Fibroblast of lung (primary cell): ENCODE measurements around the gene CLN3. TPM values are rescaled to one million over a fixed set of nuclear protein-coding genes. Genes with fewer than 3 reads are reported as not detected.
"Not testable (repeated sequence)": the region's sequence is repeated elsewhere in the genome, so short reads cannot be mapped to it uniquely, and the experiment has no call there.

Experiments used
- DNase-seq, 2 donors: peaks; one replicate each; pipeline versions ENCODE4 v3.0.0 to v3.0.0-alpha.2; 2010; ENCODE audit warnings: low read depth in 2 of 2
- H2AFZ ChIP-seq: 2 replicates; pipeline ENCODE4 v1.5.1; 2012; ENCODE audit warnings: low read length, control low read depth, inconsistent platforms
- H3K27ac ChIP-seq: 2 replicates; pipeline ENCODE4 v1.5.1; 2011; ENCODE audit warnings: low read length, control low read depth; ENCODE audit not compliant: insufficient read depth
- H3K27me3 ChIP-seq: 2 replicates; pipeline ENCODE4 v1.5.1; 2011; ENCODE audit warnings: mild to moderate bottlenecking, low read length; ENCODE audit not compliant: control insufficient read depth, insufficient read depth
- H3K36me3 ChIP-seq: 2 replicates; pipeline ENCODE4 v1.5.1; 2011; ENCODE audit warnings: low read length; ENCODE audit not compliant: control insufficient read depth, insufficient read depth
- H3K4me1 ChIP-seq: 2 replicates; pipeline ENCODE4 v1.5.1; 2011; ENCODE audit warnings: low read length; ENCODE audit not compliant: control insufficient read depth, insufficient read depth; ENCODE audit errors: extremely low read depth
- H3K4me2 ChIP-seq: 2 replicates; pipeline ENCODE4 v1.5.1; 2011; ENCODE audit warnings: low read length, control low read depth; ENCODE audit not compliant: insufficient read depth; ENCODE audit errors: extremely low read depth
- H3K4me3 ChIP-seq, 4 experiments: fragments of 200-600 bp in 1 of 4; sonication (generic) in 1 of 4; replicated peaks in 1 of 4; 2 replicates each; pipeline ENCODE4 v1.5.1; 2011 to 2016; ENCODE audit warnings: low read length in 4 of 4, low read depth in 3 of 4, mild to moderate bottlenecking in 3 of 4, control low read depth in 2 of 4, inconsistent platforms in 1 of 4, mixed read lengths in 1 of 4; ENCODE audit not compliant: insufficient read depth in 1 of 4; ENCODE audit errors: control extremely low read depth in 1 of 4
- H3K79me2 ChIP-seq: 2 replicates; pipeline ENCODE4 v1.5.1; 2012; ENCODE audit warnings: mild to moderate bottlenecking, low read length, inconsistent platforms; ENCODE audit not compliant: control insufficient read depth, insufficient read depth
- H3K9ac ChIP-seq: 2 replicates; pipeline ENCODE4 v1.5.1; 2011; ENCODE audit warnings: mild to moderate bottlenecking, low read length, control low read depth; ENCODE audit not compliant: insufficient read depth
- H3K9me3 ChIP-seq: 2 replicates; pipeline ENCODE4 v1.5.1; 2012; ENCODE audit warnings: low read depth, low read length; ENCODE audit not compliant: control insufficient read depth, insufficient read depth
- H4K20me1 ChIP-seq: 2 replicates; pipeline ENCODE4 v1.5.1; 2011; ENCODE audit warnings: low read length; ENCODE audit not compliant: control insufficient read depth, insufficient read depth; ENCODE audit errors: extremely low read depth
- EZH2 ChIP-seq: IDR thresholded peaks from 2 replicates; pipeline ENCODE4 v1.5.1; 2012; ENCODE audit warnings: low read length, control low read depth, mild to moderate bottlenecking; ENCODE audit errors: missing control alignments
- polyA plus RNA-seq, 2 donors: library from polyadenylated mRNA; depleted of rRNA in 1 of 2; stranded (reverse) in 1 of 2; unstranded in 1 of 2; fragments of >200 nt; gene quantifications; 2 replicates each; pipeline ENCODE4 v1.2.1, GENCODE V29; 2011 to 2012; ENCODE audit warnings: missing spikeins in 1 of 2
- total RNA-seq: library from RNA; depleted of rRNA; stranded (reverse); fragments of >200 nt; gene quantifications from 2 replicates; pipeline ENCODE4 v1.2.1, GENCODE V29; 2014
- TF ChIP-seq, protein P1 (sequence below), 2 donors: IDR thresholded peaks in 1 of 2; conservative IDR thresholded peaks in 1 of 2; 1 replicate in 1 of 2; 2 replicates in 1 of 2; pipeline ENCODE4 v1.5.1; 2011 to 2012; ENCODE audit warnings: low read length in 2 of 2, control low read depth in 1 of 2, inconsistent platforms in 1 of 2, low read depth in 1 of 2, mild to moderate bottlenecking in 1 of 2

Gene CLN3
- total and polyA plus RNA-seq, 2 donors (not counting 1 experiment from before 2014, with no cell fraction given): 19.5 to 23.3 TPM

- H3K27me3 ChIP-seq: peaks cover 8% of the 10 kb centered on the region
- H3K4me3 ChIP-seq: no peak overlapping the region
- no peaks in the 10 kb centered on the region for H3K9me3 ChIP-seq
- TF ChIP-seq, protein P1, sequence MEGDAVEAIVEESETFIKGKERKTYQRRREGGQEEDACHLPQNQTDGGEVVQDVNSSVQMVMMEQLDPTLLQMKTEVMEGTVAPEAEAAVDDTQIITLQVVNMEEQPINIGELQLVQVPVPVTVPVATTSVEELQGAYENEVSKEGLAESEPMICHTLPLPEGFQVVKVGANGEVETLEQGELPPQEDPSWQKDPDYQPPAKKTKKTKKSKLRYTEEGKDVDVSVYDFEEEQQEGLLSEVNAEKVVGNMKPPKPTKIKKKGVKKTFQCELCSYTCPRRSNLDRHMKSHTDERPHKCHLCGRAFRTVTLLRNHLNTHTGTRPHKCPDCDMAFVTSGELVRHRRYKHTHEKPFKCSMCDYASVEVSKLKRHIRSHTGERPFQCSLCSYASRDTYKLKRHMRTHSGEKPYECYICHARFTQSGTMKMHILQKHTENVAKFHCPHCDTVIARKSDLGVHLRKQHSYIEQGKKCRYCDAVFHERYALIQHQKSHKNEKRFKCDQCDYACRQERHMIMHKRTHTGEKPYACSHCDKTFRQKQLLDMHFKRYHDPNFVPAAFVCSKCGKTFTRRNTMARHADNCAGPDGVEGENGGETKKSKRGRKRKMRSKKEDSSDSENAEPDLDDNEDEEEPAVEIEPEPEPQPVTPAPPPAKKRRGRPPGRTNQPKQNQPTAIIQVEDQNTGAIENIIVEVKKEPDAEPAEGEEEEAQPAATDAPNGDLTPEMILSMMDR (conservative IDR thresholded peaks at IDR 0.05 in 1 of 2, IDR thresholded peaks at IDR 0.05 in 1 of 2; ENCODE audit: low read depth in 1 of 2, low read length in 2 of 2): no peak
- TF ChIP-seq EZH2: no peak
- H2AFZ ChIP-seq: no peak overlapping the region
- H3K79me2 ChIP-seq: no peaks in the 10 kb centered on the region
- H4K20me1 ChIP-seq: no peaks in the 10 kb centered on the region
- no peak overlapping the region for H3K27ac ChIP-seq
- DNase-seq: no peak
- H3K9ac ChIP-seq: no peak overlapping the region
- no peak overlapping the region for H3K4me2 ChIP-seq
- H3K4me1 ChIP-seq: no peaks in the 10 kb centered on the region
- no peaks in the 10 kb centered on the region for H3K36me3 ChIP-seq
Measured at GRCh38 chr16:28502290-28502689, 10.4 kb upstream of the CLN3 start.

DNA sequence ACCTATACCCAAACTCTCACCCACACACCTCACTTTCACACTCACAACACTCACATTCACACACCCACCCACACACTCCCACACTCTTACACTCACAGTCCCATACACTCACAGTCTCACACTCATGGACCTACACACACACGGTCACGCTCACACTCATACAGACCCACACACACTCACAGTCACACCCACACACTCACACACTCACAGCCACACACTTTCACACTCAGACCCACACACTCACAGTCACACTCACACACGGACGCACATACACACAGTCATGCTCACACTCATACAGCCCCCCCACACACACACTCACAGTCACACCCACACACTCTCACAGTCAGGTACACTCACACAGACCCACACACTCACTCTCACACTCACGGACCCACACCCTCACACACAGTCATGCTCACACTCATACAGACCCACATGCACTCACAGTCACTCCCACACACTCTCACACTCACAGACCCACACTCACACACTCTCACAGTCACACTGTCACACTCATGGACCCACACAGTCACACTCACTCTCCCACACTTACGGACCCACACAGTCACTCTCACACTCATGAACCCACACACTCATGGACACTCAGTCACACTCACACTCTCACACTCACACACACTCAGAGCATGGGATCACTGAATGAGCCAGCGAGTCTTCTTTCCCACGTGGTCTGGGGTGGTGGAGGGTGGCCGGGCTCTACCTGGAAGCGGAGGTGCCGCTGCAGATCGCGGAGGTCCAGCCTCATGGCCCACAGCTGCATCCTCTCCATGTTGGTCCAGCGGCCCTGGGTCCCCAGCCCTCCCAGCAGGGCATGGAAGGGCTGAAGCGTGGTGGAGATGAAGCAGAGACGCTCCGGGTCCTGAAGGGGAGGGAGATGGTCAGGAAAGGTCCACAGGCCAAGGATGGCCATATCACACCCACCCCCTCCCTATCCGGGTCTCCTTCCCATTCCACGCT lies 9.7 kb upstream of the CLN3 start:
- H3K79me2 ChIP-seq: no peaks in the 10 kb centered on the region
- H3K4me2 ChIP-seq: no peak overlapping the region
- no peak overlapping the region for H3K27ac ChIP-seq
- no peak for TF ChIP-seq EZH2
- TF ChIP-seq, protein P1 (conservative IDR thresholded peaks at IDR 0.05 in 1 of 2, IDR thresholded peaks at IDR 0.05 in 1 of 2; ENCODE audit: low read depth in 1 of 2, low read length in 2 of 2): no peak
- no peaks in the 10 kb centered on the region for H3K4me1 ChIP-seq
- peaks cover 8% of the 10 kb centered on the region for H3K27me3 ChIP-seq
- H2AFZ ChIP-seq: no peak overlapping the region
- H3K36me3 ChIP-seq: no peaks in the 10 kb centered on the region
- DNase-seq: no peak
- H3K4me3 ChIP-seq: no peak overlapping the region
- H3K9me3 ChIP-seq: no peaks in the 10 kb centered on the region
- H3K9ac ChIP-seq: no peak overlapping the region
- no peaks in the 10 kb centered on the region for H4K20me1 ChIP-seq

DNA sequence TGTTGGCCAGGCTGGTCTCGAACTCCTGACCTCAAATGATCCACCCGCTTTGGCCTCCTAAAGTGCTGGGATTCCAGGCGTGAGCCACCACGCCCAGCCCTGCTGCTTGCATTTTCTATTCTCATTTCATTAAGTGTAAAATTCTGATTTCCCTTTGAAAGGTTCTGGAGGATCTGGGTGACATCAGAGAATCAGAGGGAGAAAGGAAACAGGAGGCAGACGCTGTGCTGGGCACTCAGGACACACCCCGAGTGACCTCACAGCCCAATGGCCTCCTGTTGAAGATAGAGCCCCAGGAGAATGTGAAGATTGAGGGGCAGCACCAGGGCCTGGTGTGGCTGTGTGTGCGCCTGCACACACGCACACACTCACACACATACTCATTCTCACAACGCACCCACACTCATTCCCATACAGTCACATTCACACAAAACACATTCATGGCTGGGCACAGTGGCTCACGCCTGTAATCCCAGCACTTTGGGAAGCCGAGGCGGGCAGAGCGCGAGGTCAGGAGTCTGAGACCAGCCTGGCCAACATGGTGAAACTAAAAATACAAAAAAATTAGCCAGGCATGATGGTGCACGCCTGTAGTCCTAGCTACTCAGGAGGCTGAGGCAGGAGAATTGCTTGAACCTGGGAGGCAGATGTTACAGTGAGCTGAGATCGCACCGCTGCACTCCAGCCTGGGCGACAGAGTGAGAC lies 8.8 kb upstream of the CLN3 start:
- not testable (repeated sequence) for H3K36me3 ChIP-seq, H4K20me1 ChIP-seq, H3K27me3 ChIP-seq, H3K79me2 ChIP-seq, H3K4me2 ChIP-seq, H3K4me3 ChIP-seq, H2AFZ ChIP-seq, H3K27ac ChIP-seq, DNase-seq, H3K9ac ChIP-seq, H3K4me1 ChIP-seq, H3K9me3 ChIP-seq
